Keratinocyte (primary cell): ENCODE results near the gene FHOD3. TPM values are rescaled to one million over a fixed set of nuclear protein-coding genes. Genes with fewer than 3 reads are reported as not detected.

ENCODE experiments used
- DNase-seq: peaks from one replicate; pipeline ENCODE4 v3.0.0-alpha.2; 2011; ENCODE audit warnings: low read depth, missing footprints, low spot score
- FAIRE-seq: peaks from 2 replicates; lab custom pipeline; 2011; peaks lifted over from hg19 to GRCh38; lab: Jason Lieb, UNC
- H2AFZ ChIP-seq: 2 replicates; pipeline ENCODE4 v1.6.0; 2012; ENCODE audit warnings: low read length, control low read depth, inconsistent platforms; ENCODE audit not compliant: control insufficient read depth
- H3K27ac ChIP-seq: 2 replicates; pipeline ENCODE4 v1.5.1; 2011; ENCODE audit warnings: low read length; ENCODE audit not compliant: control insufficient read depth, insufficient read depth
- H3K27me3 ChIP-seq: 3 replicates; pipeline ENCODE4 v1.6.0; 2011; ENCODE audit warnings: low read length; ENCODE audit not compliant: control insufficient read depth, insufficient read depth; ENCODE audit errors: extremely low read depth
- H3K36me3 ChIP-seq, 2 experiments: 2 replicates in 1 of 2; 3 replicates in 1 of 2; pipeline ENCODE4 v1.5.1; 2011; ENCODE audit warnings: low read length in 2 of 2, mild to moderate bottlenecking in 1 of 2; ENCODE audit not compliant: control insufficient read depth in 2 of 2, insufficient read depth in 2 of 2; ENCODE audit errors: extremely low read depth in 1 of 2
- H3K4me1 ChIP-seq: 3 replicates; pipeline ENCODE4 v1.5.1; 2011; ENCODE audit warnings: low read length; ENCODE audit not compliant: control insufficient read depth, insufficient read depth; ENCODE audit errors: extremely low read depth
- H3K4me2 ChIP-seq: 3 replicates; pipeline ENCODE4 v1.6.0; 2011; ENCODE audit warnings: low read depth, low read length; ENCODE audit not compliant: control insufficient read depth, insufficient read depth; ENCODE audit errors: extremely low read depth
- H3K4me3 ChIP-seq, 3 experiments: fragments of 200-600 bp in 1 of 3; sonication (generic) in 1 of 3; 2 replicates in 2 of 3; 3 replicates in 1 of 3; pipeline ENCODE4 v1.5.1; 2011 to 2016; ENCODE audit warnings: low read length in 3 of 3, mild to moderate bottlenecking in 3 of 3, control low read depth in 2 of 3, inconsistent platforms in 1 of 3, low read depth in 1 of 3, mixed read lengths in 1 of 3, mixed run types in 1 of 3, moderate library complexity in 1 of 3; ENCODE audit not compliant: control insufficient read depth in 2 of 3, insufficient read depth in 2 of 3; ENCODE audit errors: extremely low read depth in 1 of 3
- H3K79me2 ChIP-seq: 2 replicates; pipeline ENCODE4 v1.6.0; 2012; ENCODE audit warnings: low read length; ENCODE audit not compliant: control insufficient read depth, insufficient read depth
- H3K9ac ChIP-seq: 3 replicates; pipeline ENCODE4 v1.6.0; 2011; ENCODE audit warnings: low read length; ENCODE audit not compliant: control insufficient read depth, insufficient read depth; ENCODE audit errors: extremely low read depth
- H3K9me1 ChIP-seq: 3 replicates; pipeline ENCODE4 v1.6.0; 2011; ENCODE audit warnings: low read length; ENCODE audit not compliant: control insufficient read depth, insufficient read depth; ENCODE audit errors: extremely low read depth
- H3K9me3 ChIP-seq: 2 replicates; pipeline ENCODE4 v1.5.1; 2012; ENCODE audit warnings: low read depth, low read length; ENCODE audit not compliant: control insufficient read depth
- H4K20me1 ChIP-seq: 3 replicates; pipeline ENCODE4 v1.6.0; 2011; ENCODE audit warnings: low read length; ENCODE audit not compliant: control insufficient read depth, insufficient read depth; ENCODE audit errors: extremely low read depth
- EZH2 ChIP-seq: IDR thresholded peaks from one replicate; pipeline ENCODE4 v1.6.1; 2012; ENCODE audit warnings: inconsistent platforms, mild to moderate bottlenecking, low read length, moderate library complexity
- dilution Hi-C: fragments of 300-500 bp; cut with MboI; formaldehyde crosslinking; loops from one replicate; pipeline ENCODE4 v1.7.0; 2020; ENCODE audit warnings: low sequenced_read_pairs; ENCODE audit not compliant: extremely low pct_ligation_motif_present
- polyA plus RNA-seq, 5 experiments: library from polyadenylated mRNA; depleted of rRNA in 3 of 5; stranded (reverse) in 3 of 5; stranded (forward) in 1 of 5; unstranded in 1 of 5; fragments of >200 nt; gene quantifications; 1 replicate in 1 of 5; 2 replicates in 3 of 5; 3 replicates in 1 of 5; pipeline versions ENCODE4 v1.2.1 to v1.2.3, GENCODE V29; 2011 to 2012; ENCODE audit warnings: missing spikeins in 2 of 5, low read depth in 1 of 5, low replicate concordance in 1 of 5
- TF ChIP-seq, protein P1 (sequence below), 3 experiments: IDR thresholded peaks in 1 of 3; conservative IDR thresholded peaks in 1 of 3; optimal IDR thresholded peaks in 1 of 3; 2 replicates in 2 of 3; 3 replicates in 1 of 3; pipeline versions ENCODE3 to v1.5.1; 2011; ENCODE audit warnings: low read length in 3 of 3, mild to moderate bottlenecking in 3 of 3, moderate library complexity in 2 of 3, control low read depth in 1 of 3, inconsistent platforms in 1 of 3; ENCODE audit not compliant: insufficient read depth in 2 of 3; ENCODE audit errors: extremely low read depth in 1 of 3

FHOD3 gene
- polyA plus RNA-seq, 1 donor (not counting 4 experiments of a cell fraction or from before 2014, with no cell fraction given): 7.7 TPM

DNA sequence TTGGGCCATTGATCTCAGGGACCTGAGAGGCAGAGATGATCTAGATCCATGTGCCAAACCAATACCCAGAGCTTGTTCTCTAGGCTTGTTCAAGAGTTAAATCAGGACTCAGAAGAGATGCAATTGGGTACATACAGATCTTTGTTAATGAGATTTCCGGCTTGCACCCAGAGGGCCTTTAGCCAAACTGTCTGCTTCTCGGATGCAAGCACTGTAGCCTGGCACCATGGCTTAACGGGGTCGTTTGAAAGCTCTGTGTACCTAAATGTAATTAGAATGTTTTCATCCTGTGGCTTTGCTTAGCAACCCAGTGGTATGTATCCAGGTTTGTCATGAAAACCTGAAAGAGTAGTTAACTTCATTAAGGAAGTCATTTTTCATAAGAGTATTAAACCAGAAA is 437.1 kb downstream of the FHOD3 start:
- H3K79me2 ChIP-seq: no peaks in the 10 kb centered on the region
- dilution Hi-C loops: no loop called here
- FAIRE-seq (peak; percentile 32), DNase-seq (no peak)
- TF ChIP-seq EZH2: no peak
- TF ChIP-seq, protein P1, sequence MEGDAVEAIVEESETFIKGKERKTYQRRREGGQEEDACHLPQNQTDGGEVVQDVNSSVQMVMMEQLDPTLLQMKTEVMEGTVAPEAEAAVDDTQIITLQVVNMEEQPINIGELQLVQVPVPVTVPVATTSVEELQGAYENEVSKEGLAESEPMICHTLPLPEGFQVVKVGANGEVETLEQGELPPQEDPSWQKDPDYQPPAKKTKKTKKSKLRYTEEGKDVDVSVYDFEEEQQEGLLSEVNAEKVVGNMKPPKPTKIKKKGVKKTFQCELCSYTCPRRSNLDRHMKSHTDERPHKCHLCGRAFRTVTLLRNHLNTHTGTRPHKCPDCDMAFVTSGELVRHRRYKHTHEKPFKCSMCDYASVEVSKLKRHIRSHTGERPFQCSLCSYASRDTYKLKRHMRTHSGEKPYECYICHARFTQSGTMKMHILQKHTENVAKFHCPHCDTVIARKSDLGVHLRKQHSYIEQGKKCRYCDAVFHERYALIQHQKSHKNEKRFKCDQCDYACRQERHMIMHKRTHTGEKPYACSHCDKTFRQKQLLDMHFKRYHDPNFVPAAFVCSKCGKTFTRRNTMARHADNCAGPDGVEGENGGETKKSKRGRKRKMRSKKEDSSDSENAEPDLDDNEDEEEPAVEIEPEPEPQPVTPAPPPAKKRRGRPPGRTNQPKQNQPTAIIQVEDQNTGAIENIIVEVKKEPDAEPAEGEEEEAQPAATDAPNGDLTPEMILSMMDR (optimal IDR thresholded peaks at IDR 0.05 in 1 of 3, IDR thresholded peaks at IDR 0.05 in 1 of 3, conservative IDR thresholded peaks at IDR 0.05 in 1 of 3; ENCODE audit: extremely low read depth in 1 of 3, insufficient read depth in 2 of 3, low read length in 3 of 3): no peak
- H3K9ac ChIP-seq: no peak overlapping the region
- H3K4me2 ChIP-seq: no peak overlapping the region
- H2AFZ ChIP-seq: no peak overlapping the region
- no peak overlapping the region for H3K4me3 ChIP-seq
- H3K9me3 ChIP-seq: no peaks in the 10 kb centered on the region
- no peak overlapping the region for H3K27ac ChIP-seq
- H3K9me1 ChIP-seq: no peaks in the 10 kb centered on the region
- H3K36me3 ChIP-seq: peaks cover 0 to 1% of the 10 kb centered on the region in 2 experiments
- H3K4me1 ChIP-seq: no peaks in the 10 kb centered on the region
- no peaks in the 10 kb centered on the region for H3K27me3 ChIP-seq
- no peaks in the 10 kb centered on the region for H4K20me1 ChIP-seq

DNA sequence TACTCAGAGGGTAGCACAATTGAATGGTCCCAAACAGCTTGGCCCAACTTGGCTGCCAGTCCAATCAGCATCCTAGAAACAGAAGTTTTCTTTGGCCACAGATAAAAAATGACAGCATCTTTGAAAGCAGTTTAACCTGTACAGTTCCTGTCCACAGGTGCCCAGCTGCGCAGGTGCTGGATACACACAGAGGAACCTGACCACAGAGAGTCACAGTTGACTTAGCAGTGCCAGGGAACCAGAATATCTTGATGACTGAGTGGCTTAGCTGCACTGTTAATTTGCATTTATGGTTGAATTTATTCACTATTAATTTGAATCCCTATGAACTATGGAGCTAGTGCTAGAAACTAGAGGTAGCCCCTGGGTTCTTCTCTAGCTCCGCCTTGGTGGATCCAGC is 437.6 kb downstream of the FHOD3 start:
- no peaks in the 10 kb centered on the region for H3K27me3 ChIP-seq
- no peaks in the 10 kb centered on the region for H3K9me1 ChIP-seq
- no peak for TF ChIP-seq EZH2
- TF ChIP-seq, protein P1 (optimal IDR thresholded peaks at IDR 0.05 in 1 of 3, IDR thresholded peaks at IDR 0.05 in 1 of 3, conservative IDR thresholded peaks at IDR 0.05 in 1 of 3; ENCODE audit: extremely low read depth in 1 of 3, insufficient read depth in 2 of 3, low read length in 3 of 3): no peak
- no peak overlapping the region for H3K27ac ChIP-seq
- no peaks in the 10 kb centered on the region for H4K20me1 ChIP-seq
- FAIRE-seq (no peak), DNase-seq (no peak)
- no peak overlapping the region for H3K9ac ChIP-seq
- H3K4me3 ChIP-seq: no peak overlapping the region
- H3K9me3 ChIP-seq: no peaks in the 10 kb centered on the region
- H3K79me2 ChIP-seq: no peaks in the 10 kb centered on the region
- H3K4me1 ChIP-seq: no peaks in the 10 kb centered on the region
- peaks cover 0 to 1% of the 10 kb centered on the region in 2 experiments for H3K36me3 ChIP-seq
- H2AFZ ChIP-seq: no peak overlapping the region
- H3K4me2 ChIP-seq: no peak overlapping the region
- dilution Hi-C loops: no loop called here
